Activated CD8-positive, alpha-beta memory T cell treated with anti-CD3 and anti-CD28 coated beads for 48 hours (primary cell): ENCODE results near the gene RCCD1.
A peak's percentile ranks its signal among the peaks of the same experiment; 100 is the strongest.
"Not testable (repeated sequence)": the region's sequence is repeated elsewhere in the genome, so short reads cannot be mapped to it uniquely, and the experiment has no call there.

ENCODE experiments used
- DNase-seq, 3 experiments: peaks; one replicate each; pipeline ENCODE4 v3.0.0-alpha.2; 2020; ENCODE audit warnings: low read depth in 2 of 3, low spot score in 2 of 3

The RCCD1 gene

GRCh38 chr15:90954712-90955623 is at the start of gene RCCD1:
Gene RCCD1 (plus strand): TSS chr15:90954884. CDS start chr15:90956735, 1,851 bp downstream.
- DNase-seq = peak; percentile 72 to 81 (median 80)

GRCh38 chr15:90905306-90906180 is 49.1 kb upstream of the RCCD1 start:
- no peak for DNase-seq

GRCh38 chr15:90906181-90906849 is 48.4 kb upstream of the RCCD1 start:
- no peak for DNase-seq

- DNase-seq = no peak
Measured at GRCh38 chr15:90907051-90907660, 47.5 kb upstream of the RCCD1 start.

GRCh38 chr15:90907838-90908507 is 46.7 kb upstream of the RCCD1 start:
- no peak for DNase-seq

- DNase-seq = not testable (repeated sequence)
Measured at GRCh38 chr15:90909449-90909848, 45.2 kb upstream of the RCCD1 start.

GRCh38 chr15:90909976-90910375 is 44.7 kb upstream of the RCCD1 start:
- DNase-seq = no peak

- DNase-seq = no peak
Measured at GRCh38 chr15:90910441-90911301, 44.0 kb upstream of the RCCD1 start.

- no peak for DNase-seq
Measured at GRCh38 chr15:90911302-90911623, 43.4 kb upstream of the RCCD1 start.

- no peak for DNase-seq
Measured at GRCh38 chr15:90911906-90912769, 42.5 kb upstream of the RCCD1 start.

- DNase-seq = no peak
Measured at GRCh38 chr15:90912770-90913075, 42.0 kb upstream of the RCCD1 start.

GRCh38 chr15:90913398-90913944 is 41.2 kb upstream of the RCCD1 start:
- no peak for DNase-seq

- DNase-seq = no peak
Measured at GRCh38 chr15:90914305-90915080, 40.2 kb upstream of the RCCD1 start.

GRCh38 chr15:90915216-90915807 is 39.4 kb upstream of the RCCD1 start:
- DNase-seq = no peak

GRCh38 chr15:90915808-90916440 is 38.8 kb upstream of the RCCD1 start:
- no peak for DNase-seq

GRCh38 chr15:90916461-90916860 is 38.2 kb upstream of the RCCD1 start:
- no peak for DNase-seq

- DNase-seq = no peak
Measured at GRCh38 chr15:90917569-90917968, 37.1 kb upstream of the RCCD1 start.
